Activated CD8-positive, alpha-beta T cell treated with anti-CD3 and anti-CD28 coated beads, Interleukin-2, amount 10 ng/mL, durations not matched to agents 7 days and 5 days (primary cell): ENCODE data around the gene MAZ. TPM values are rescaled to one million over a fixed set of nuclear protein-coding genes. Genes with fewer than 3 reads are reported as not detected.

Source experiments
- ATAC-seq: fragments of 150-1000 bp; cut with Tn5 transposase; one replicate; pipeline ENCODE4 v1.10.0; 2021; ENCODE audit warnings: moderate library complexity
- CTCF ChIA-PET: fragments of 350-600 bp; sonication (Branson Sonifier 250); formaldehyde crosslinking; loops from one replicate; lab custom pipeline; 2021; ENCODE audit warnings: antibody characterized with exemption; lab: Charles Lee
- POLR2A ChIA-PET: fragments of 350-600 bp; sonication (Branson Sonifier 250); formaldehyde crosslinking; loops from one replicate; lab custom pipeline; 2021; ENCODE audit warnings: antibody characterized with exemption; lab: Charles Lee
- DNase-seq: peaks from one replicate; pipeline ENCODE4 v3.0.0-alpha.2; 2020
- H3K27ac Mint-ChIP-seq: one replicate; pipeline ENCODE4 v1.8.0; 2021; ENCODE audit warnings: mild to moderate bottlenecking, mixed read lengths
- H3K27me3 Mint-ChIP-seq: one replicate; pipeline ENCODE4 v1.8.0; 2021; ENCODE audit warnings: low read depth, mixed read lengths
- H3K36me3 Mint-ChIP-seq: one replicate; pipeline ENCODE4 v1.8.0; 2021; ENCODE audit warnings: low read depth, mixed read lengths
- H3K4me1 Mint-ChIP-seq: one replicate; pipeline ENCODE4 v1.8.0; 2021; ENCODE audit warnings: low read depth, mixed read lengths
- H3K4me3 Mint-ChIP-seq: one replicate; pipeline ENCODE4 v1.8.0; 2021; ENCODE audit warnings: mild to moderate bottlenecking, mixed read lengths
- H3K9me3 Mint-ChIP-seq: one replicate; pipeline ENCODE4 v1.8.0; 2022; ENCODE audit warnings: mixed read lengths; ENCODE audit not compliant: insufficient read depth
- total RNA-seq, 2 experiments: library from RNA; stranded (reverse); gene quantifications; one replicate each; pipeline ENCODE4 v1.2.3, GENCODE V29; 2021

Gene MAZ
- total RNA-seq, 2 experiments from 2014 or later: 455 to 494 TPM

- Mint-ChIP-seq H3K9me3 (no peaks in the 10 kb centered on the region), H3K4me3 (peak overlapping the region; percentile 90), H3K27me3 (peaks cover 8% of the 10 kb centered on the region), H3K4me1 (peaks cover 65% of the 10 kb centered on the region), H3K36me3 (peaks cover 38% of the 10 kb centered on the region), H3K27ac (peak overlapping the region; percentile 77)
- DNase-seq: peak; percentile 82
- ChIA-PET CTCF (interaction anchor here (2.0 to 3.9 kb wide), 2 partner anchors 37 to 111 kb away, joined by 8 to 12 read pairs; no protein-coding TSS in a partner anchor), POLR2A (interaction anchor here (0.8 to 2.0 kb wide), 3 partner anchors 9 to 21 kb away, joined by 4 to 5 read pairs (median 4); partner anchors contain the start of gene KIF22)
- ATAC-seq: peak; percentile 28
Observed at GRCh38 chr16:29811170-29811895, 5.0 kb downstream of the MAZ start.

GRCh38 chr16:29811896-29812665, 5.8 kb downstream of the MAZ start, which contains the start of gene PRRT2:
PRRT2 (plus strand) TSS chr16:29812193; CDS start chr16:29813055, 862 bp downstream.
- peaks cover 8% of the 10 kb centered on the region for H3K27me3 Mint-ChIP-seq
- ChIA-PET CTCF (interaction anchor here (2.0 to 3.9 kb wide), 2 partner anchors 36 to 111 kb away, joined by 8 to 12 read pairs; no protein-coding TSS in a partner anchor), POLR2A (interaction anchor here (0.5 to 2.0 kb wide), 4 partner anchors 8 to 887 kb away, joined by 3 to 5 read pairs (median 4); partner anchors contain the start of genes KIF22 and RABEP2)
- DNase-seq (peak; percentile 58), ATAC-seq (no peak)
- H3K4me3 Mint-ChIP-seq: peak within 1 kb of the TSS; percentile 90
- peaks cover 42% of the 10 kb centered on the region for H3K36me3 Mint-ChIP-seq
- peaks cover 67% of the 10 kb centered on the region for H3K4me1 Mint-ChIP-seq
- no peaks in the 10 kb centered on the region for H3K9me3 Mint-ChIP-seq
- peak within 1 kb of the TSS; percentile 77 for H3K27ac Mint-ChIP-seq

GRCh38 chr16:29812754-29813643, 6.7 kb downstream of the MAZ start:
- Mint-ChIP-seq H3K36me3 (peaks cover 39% of the 10 kb centered on the region), H3K27me3 (peaks cover 8% of the 10 kb centered on the region), H3K4me1 (peaks cover 70% of the 10 kb centered on the region), H3K9me3 (no peaks in the 10 kb centered on the region), H3K4me3 (peak overlapping the region; percentile 34), H3K27ac (no peak overlapping the region)
- DNase-seq (no peak), ATAC-seq (no peak)
- ChIA-PET CTCF (interaction anchor here (1.1 to 3.9 kb wide), 3 partner anchors 35 to 112 kb away, joined by 4 to 12 read pairs (median 8); no protein-coding TSS in a partner anchor), POLR2A (interaction anchor here (0.5 to 2.0 kb wide), 3 partner anchors 22 to 888 kb away, joined by 3 to 5 read pairs (median 4); partner anchors contain the start of genes KIF22 and RABEP2)

GRCh38 chr16:29813644-29814562, 7.6 kb downstream of the MAZ start:
- ATAC-seq (no peak), DNase-seq (no peak)
- Mint-ChIP-seq H3K4me3 (peak overlapping the region; percentile 22), H3K4me1 (peaks cover 71% of the 10 kb centered on the region), H3K27me3 (peaks cover 8% of the 10 kb centered on the region), H3K9me3 (no peaks in the 10 kb centered on the region), H3K27ac (peak overlapping the region; percentile 81), H3K36me3 (peaks cover 39% of the 10 kb centered on the region)
- POLR2A ChIA-PET: interaction anchor here (0.6 to 0.7 kb wide), 2 partner anchors 23 to 62 kb away, joined by 3 to 5 read pairs; partner anchors contain the start of gene KIF22
- CTCF ChIA-PET: interaction anchor here (1.1 to 3.9 kb wide), 2 partner anchors 34 to 113 kb away, joined by 4 to 12 read pairs; no protein-coding TSS in a partner anchor

- Mint-ChIP-seq H3K4me1 (peaks cover 74% of the 10 kb centered on the region), H3K9me3 (no peaks in the 10 kb centered on the region), H3K4me3 (peak overlapping the region; percentile 98), H3K27me3 (peaks cover 8% of the 10 kb centered on the region), H3K27ac (peak overlapping the region; percentile 81), H3K36me3 (peaks cover 40% of the 10 kb centered on the region)
- CTCF ChIA-PET: interaction anchor here (1.7 kb wide), 1 partner anchor 123 kb away, joined by 6 read pairs; no protein-coding TSS in a partner anchor
- DNase-seq (no peak), ATAC-seq (no peak)
- POLR2A ChIA-PET: interaction anchor here (0.6 to 2.3 kb wide), 2 partner anchors 24 to 63 kb away, joined by 3 to 12 read pairs; partner anchors contain the start of gene KIF22
Observed at GRCh38 chr16:29814592-29814991, 8.3 kb downstream of the MAZ start.

GRCh38 chr16:29815032-29815721, 8.8 kb downstream of the MAZ start:
- Mint-ChIP-seq H3K4me3 (peak overlapping the region; percentile 98), H3K9me3 (no peaks in the 10 kb centered on the region), H3K4me1 (peaks cover 74% of the 10 kb centered on the region), H3K27ac (peak overlapping the region; percentile 81), H3K27me3 (peaks cover 8% of the 10 kb centered on the region), H3K36me3 (peaks cover 40% of the 10 kb centered on the region)
- no peak for ATAC-seq
- ChIA-PET POLR2A (interaction anchor here (0.6 to 2.3 kb wide), 7 partner anchors 7 to 559 kb away, joined by 3 to 24 read pairs (median 8); partner anchors contain the start of genes KIF22, MAZ and MYL11), CTCF (interaction anchor here (0.6 to 8.0 kb wide), 33 partner anchors 8 to 249 kb away, joined by 3 to 106 read pairs (median 4); partner anchors contain the start of genes KCTD13, KIF22 and MAZ)
- peak; percentile 70 for DNase-seq

GRCh38 chr16:29815793-29816693, 9.7 kb downstream of the MAZ start, which contains the start of gene PAGR1:
PAGR1 (plus strand) TSS chr16:29816152; CDS start chr16:29816526, 374 bp downstream.
- peaks cover 70% of the 10 kb centered on the region for H3K4me1 Mint-ChIP-seq
- ATAC-seq (peak; percentile 76), DNase-seq (peak; percentile 99)
- H3K9me3 Mint-ChIP-seq: no peaks in the 10 kb centered on the region
- peaks cover 39% of the 10 kb centered on the region for H3K36me3 Mint-ChIP-seq
- peaks cover 8% of the 10 kb centered on the region for H3K27me3 Mint-ChIP-seq
- CTCF ChIA-PET: interaction anchor here (0.6 to 8.0 kb wide), 40 partner anchors 8 to 248 kb away, joined by 3 to 106 read pairs (median 4); partner anchors contain the start of genes KCTD13, KIF22 and MAZ
- POLR2A ChIA-PET: interaction anchor here (0.6 to 2.3 kb wide), 10 partner anchors 8 to 558 kb away, joined by 3 to 24 read pairs (median 6); partner anchors contain the start of genes KCTD13, KIF22, MAZ and MYL11
- peak within 1 kb of the TSS; percentile 98 for H3K4me3 Mint-ChIP-seq
- peak within 1 kb of the TSS; percentile 92 for H3K27ac Mint-ChIP-seq

- Mint-ChIP-seq H3K4me1 (peaks cover 69% of the 10 kb centered on the region), H3K27ac (peak overlapping the region; percentile 92), H3K9me3 (no peaks in the 10 kb centered on the region), H3K27me3 (peaks cover 5% of the 10 kb centered on the region), H3K36me3 (peaks cover 41% of the 10 kb centered on the region), H3K4me3 (peak overlapping the region; percentile 98)
- ChIA-PET CTCF (interaction anchor here (0.6 to 8.0 kb wide), 25 partner anchors 9 to 238 kb away, joined by 3 to 106 read pairs (median 5); partner anchors contain the start of genes KCTD13, KIF22 and MAZ), POLR2A (interaction anchor here (0.7 to 2.3 kb wide), 9 partner anchors 9 to 368 kb away, joined by 3 to 24 read pairs (median 9); partner anchors contain the start of genes KCTD13, KIF22 and MAZ)
- ATAC-seq (peak; percentile 46), DNase-seq (peak; percentile 84)
Observed at GRCh38 chr16:29816694-29817441, 10.5 kb downstream of the MAZ start.
